Measurements from ENCODE around the gene MYO5B. TPM values are rescaled to one million over a fixed set of nuclear protein-coding genes. Genes with fewer than 3 reads are reported as not detected.
A peak's percentile ranks its signal among the peaks of the same experiment; 100 is the strongest.

The MYO5B gene
- total and polyA plus RNA-seq, 8 donors: 6.2 to 25.3 (median 12.6) TPM

DNA sequence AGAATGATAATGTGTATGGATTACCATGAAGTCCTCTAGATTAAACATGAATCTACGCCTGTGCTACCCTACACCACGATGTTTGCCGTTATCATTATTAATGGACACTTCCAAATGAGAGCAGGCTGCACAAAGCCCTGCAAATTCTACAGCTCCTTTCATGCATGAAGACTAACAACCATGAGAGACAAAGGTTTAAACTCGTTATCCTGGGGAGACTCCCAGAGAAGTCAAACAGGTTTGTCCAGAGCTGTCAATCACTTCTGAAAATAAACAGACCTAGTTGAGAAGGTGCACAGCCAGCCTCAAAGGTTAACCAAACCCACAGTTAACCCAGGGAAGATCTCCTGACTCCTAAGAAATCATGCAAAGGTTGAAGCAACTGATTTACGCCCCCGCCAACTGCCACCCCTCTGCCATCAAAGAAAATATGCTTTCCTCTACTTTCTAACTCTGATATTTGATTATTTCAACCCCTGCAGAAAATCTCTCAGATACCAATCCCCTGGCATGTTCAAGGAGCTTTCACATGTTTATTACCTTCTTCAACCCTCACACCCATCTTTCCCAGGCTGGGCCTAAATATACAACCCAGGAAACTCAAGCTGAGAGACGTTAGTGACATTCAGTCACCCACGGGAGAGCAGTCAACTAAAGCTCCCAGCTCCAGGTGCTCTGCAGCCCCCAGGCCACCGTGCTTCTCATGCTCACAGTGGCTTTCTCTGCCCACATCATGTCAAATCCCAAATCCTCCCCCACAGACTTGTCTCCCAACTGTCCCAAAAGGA, 35.9 kb downstream of the MYO5B start:
- TF ChIP-seq CTCF (IDR thresholded peaks at IDR 0.05): no peak

GRCh38 chr18:50155406-50155805, 39.5 kb downstream of the MYO5B start:
- no peak for FAIRE-seq
- H3K4me1 ChIP-seq: peaks cover 12 to 21% (median 19%) of the 10 kb centered on the region in 3 donors
- no peak overlapping the region for H3K27ac ChIP-seq
- H3K27me3 ChIP-seq: no peaks in the 10 kb centered on the region
- 88 to 93% methylated on average over 2 of the region's 2 CpGs for WGBS, 2 donors
- intact Hi-C loops (cut with DNase I): no loop called here
- no peak for DNase-seq
- H3K4me3 ChIP-seq: no peak overlapping the region
- ATAC-seq: no peak
- TF ChIP-seq CTCF (IDR thresholded peaks at IDR 0.05): no peak
- no peaks in the 10 kb centered on the region for H3K36me3 ChIP-seq
- H3K9me3 ChIP-seq: no peaks in the 10 kb centered on the region

More for the DNA sequence above, 35.9 kb downstream of the MYO5B start:
- DNase-seq (peak in 3 of 6 donors; percentile 42 to 57 (median 52)), ATAC-seq (peak; percentile 87 to 91 (median 90)), FAIRE-seq (no peak)
- Histone ChIP-seq H3K36me3 (no peaks in the 10 kb centered on the region), H3K27me3 (no peaks in the 10 kb centered on the region), H3K27ac (peak overlapping the region in 1 of 4 donors; percentile 50), H3K9me3 (no peaks in the 10 kb centered on the region), H3K4me3 (no peak overlapping the region), H3K4me1 (peaks cover 20 to 34% (median 21%) of the 10 kb centered on the region in 3 donors)
- intact Hi-C loops (cut with DNase I): no loop called here
- WGBS, 2 donors: 20 to 25% methylated on average over 9 of the region's 9 CpGs

DNA sequence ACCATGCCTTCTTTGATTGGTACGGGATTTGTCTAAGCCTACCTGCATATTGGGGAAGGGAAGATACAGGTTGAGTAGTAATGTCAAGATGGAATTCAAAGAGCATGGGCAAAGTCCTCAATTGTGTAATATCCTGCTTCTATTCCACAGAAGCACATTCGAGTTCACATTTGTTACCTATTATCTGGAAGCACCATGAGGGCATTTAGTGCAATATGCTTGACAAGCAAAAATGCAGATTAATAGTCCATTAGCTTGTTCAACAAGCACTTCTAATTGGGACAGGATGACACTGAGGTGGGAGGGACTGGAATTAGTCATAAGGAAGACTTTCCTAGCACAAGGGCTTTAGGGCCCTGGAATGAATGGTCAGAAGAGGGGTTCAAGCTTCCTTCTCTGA, 40.5 kb downstream of the MYO5B start:
- 58 to 68% methylated on average over 2 of the region's 2 CpGs for WGBS, 2 donors
- Histone ChIP-seq H3K4me3 (no peak overlapping the region), H3K4me1 (peaks cover 4 to 11% (median 10%) of the 10 kb centered on the region in 3 donors), H3K27ac (no peak overlapping the region), H3K27me3 (no peaks in the 10 kb centered on the region), H3K36me3 (no peaks in the 10 kb centered on the region), H3K9me3 (no peaks in the 10 kb centered on the region)
- intact Hi-C loops (cut with DNase I): no loop called here
- FAIRE-seq: no peak
- no peak for TF ChIP-seq CTCF (IDR thresholded peaks at IDR 0.05)
- DNase-seq: no peak
- no peak for ATAC-seq

DNA sequence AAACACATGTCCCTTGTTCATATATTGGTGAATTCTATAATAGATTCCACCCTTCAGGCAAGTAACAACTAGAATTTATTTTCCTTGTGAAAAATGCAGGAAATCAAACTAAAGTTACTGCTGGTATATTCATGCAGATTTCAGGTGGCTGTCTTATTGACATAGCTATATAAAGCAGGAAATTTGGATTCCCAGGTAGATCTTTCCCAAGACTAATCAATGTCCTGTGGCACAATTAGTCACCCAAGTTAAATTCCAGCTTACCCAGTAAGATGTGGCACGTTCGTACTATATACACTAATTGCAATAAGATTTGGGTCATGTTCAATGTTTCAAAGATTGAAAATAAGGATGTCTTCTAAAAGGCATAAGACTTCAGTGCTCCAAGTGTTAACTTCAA, 42.0 kb downstream of the MYO5B start:
- no peaks in the 10 kb centered on the region for H3K4me1 ChIP-seq
- no peak for DNase-seq
- no peak for FAIRE-seq
- no peaks in the 10 kb centered on the region for H3K9me3 ChIP-seq
- no peak for ATAC-seq
- no peak overlapping the region for H3K4me3 ChIP-seq
- TF ChIP-seq CTCF (IDR thresholded peaks at IDR 0.05): no peak
- 60 to 64% methylated on average over 2 of the region's 2 CpGs for WGBS, 2 donors
- no peaks in the 10 kb centered on the region for H3K36me3 ChIP-seq
- H3K27ac ChIP-seq: no peak overlapping the region
- H3K27me3 ChIP-seq: no peaks in the 10 kb centered on the region
- intact Hi-C loops (cut with DNase I): no loop called here

- Histone ChIP-seq H3K36me3 (no peaks in the 10 kb centered on the region), H3K4me1 (no peaks in the 10 kb centered on the region), H3K27ac (no peak overlapping the region), H3K4me3 (no peak overlapping the region), H3K9me3 (no peaks in the 10 kb centered on the region), H3K27me3 (no peaks in the 10 kb centered on the region)
- ATAC-seq: no peak
- WGBS, 2 donors: 72 to 75% methylated on average over 8 of the region's 8 CpGs
- intact Hi-C loops (cut with DNase I): no loop called here
- DNase-seq: no peak
- no peak for TF ChIP-seq CTCF (IDR thresholded peaks at IDR 0.05)
- no peak for FAIRE-seq
Observed at GRCh38 chr18:50151926-50152325, 43.0 kb downstream of the MYO5B start.
